Measurements from ENCODE around the gene AGBL3.
"Not testable (repeated sequence)": the region's sequence is repeated elsewhere in the genome, so short reads cannot be mapped to it uniquely, and the experiment has no call there.

The AGBL3 gene

DNA sequence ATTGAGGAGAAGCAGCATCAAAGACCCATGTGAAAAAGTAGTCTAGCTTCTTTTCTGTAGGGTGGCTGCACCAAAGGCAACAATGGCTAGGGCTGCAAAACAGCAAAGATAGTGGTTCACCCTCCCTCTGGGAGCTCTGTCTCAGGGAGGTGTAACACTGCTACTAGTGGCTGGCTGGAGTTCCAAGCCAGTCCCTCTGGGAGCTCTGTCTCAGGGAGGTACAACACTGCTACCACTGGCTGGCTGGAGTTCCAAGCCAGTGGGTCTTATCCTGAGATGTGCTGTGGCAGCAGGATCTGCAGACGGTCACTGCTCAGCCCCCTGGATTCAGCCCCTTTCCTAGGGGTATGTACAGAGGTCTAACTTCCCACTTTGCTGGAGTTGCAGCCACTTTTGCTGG lies 123.7 kb downstream of the AGBL3 start:
- DNase-seq (ENCODE audit: low read depth): no peak
- no peak overlapping the region for H3K4me3 ChIP-seq (ENCODE audit: low read length)
- TF ChIP-seq, protein P1, sequence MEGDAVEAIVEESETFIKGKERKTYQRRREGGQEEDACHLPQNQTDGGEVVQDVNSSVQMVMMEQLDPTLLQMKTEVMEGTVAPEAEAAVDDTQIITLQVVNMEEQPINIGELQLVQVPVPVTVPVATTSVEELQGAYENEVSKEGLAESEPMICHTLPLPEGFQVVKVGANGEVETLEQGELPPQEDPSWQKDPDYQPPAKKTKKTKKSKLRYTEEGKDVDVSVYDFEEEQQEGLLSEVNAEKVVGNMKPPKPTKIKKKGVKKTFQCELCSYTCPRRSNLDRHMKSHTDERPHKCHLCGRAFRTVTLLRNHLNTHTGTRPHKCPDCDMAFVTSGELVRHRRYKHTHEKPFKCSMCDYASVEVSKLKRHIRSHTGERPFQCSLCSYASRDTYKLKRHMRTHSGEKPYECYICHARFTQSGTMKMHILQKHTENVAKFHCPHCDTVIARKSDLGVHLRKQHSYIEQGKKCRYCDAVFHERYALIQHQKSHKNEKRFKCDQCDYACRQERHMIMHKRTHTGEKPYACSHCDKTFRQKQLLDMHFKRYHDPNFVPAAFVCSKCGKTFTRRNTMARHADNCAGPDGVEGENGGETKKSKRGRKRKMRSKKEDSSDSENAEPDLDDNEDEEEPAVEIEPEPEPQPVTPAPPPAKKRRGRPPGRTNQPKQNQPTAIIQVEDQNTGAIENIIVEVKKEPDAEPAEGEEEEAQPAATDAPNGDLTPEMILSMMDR (conservative IDR thresholded peaks at IDR 0.05; ENCODE audit: low read length): no peak

DNA sequence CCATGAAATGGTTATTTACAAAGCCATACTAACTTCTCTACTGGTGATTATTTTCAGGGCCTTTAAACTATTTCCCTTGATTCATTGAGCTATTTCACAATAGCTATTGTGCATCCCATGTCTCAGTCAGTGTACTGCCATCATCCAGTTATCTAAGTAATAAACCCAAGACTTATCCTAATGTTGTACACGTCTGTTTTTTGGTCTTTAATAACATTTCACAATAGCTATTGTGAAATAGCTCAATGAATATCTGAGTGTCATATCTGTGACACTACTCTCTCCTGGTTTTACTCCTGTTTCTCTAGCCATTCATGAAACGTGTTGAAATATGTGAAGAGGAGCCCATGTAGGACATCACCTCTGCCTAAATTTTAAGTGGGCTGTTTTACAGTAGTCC lies 125.1 kb downstream of the AGBL3 start:
- no peak overlapping the region for H3K4me3 ChIP-seq (ENCODE audit: low read length)
- TF ChIP-seq, protein P1 (conservative IDR thresholded peaks at IDR 0.05; ENCODE audit: low read length): no peak
- DNase-seq (ENCODE audit: low read depth): no peak

DNA sequence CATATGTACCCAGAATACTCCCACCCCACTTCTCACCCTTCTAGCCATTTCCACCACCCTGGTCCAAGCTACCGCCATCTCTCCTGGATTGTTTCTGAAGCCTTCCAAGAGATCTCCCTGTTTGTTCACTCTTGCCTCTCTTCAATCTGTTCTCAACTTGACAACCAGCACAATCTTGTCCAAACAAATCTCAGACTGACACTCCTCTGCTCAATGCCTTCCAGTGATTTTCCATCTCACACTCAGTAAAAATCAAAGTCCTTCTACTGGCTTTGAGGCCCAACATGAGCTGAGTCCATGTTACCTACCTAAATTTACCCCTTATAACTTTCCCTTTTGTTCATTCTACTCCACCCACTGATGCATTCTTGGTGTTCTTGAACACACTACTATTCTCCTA lies 128.3 kb downstream of the AGBL3 start:
- DNase-seq (ENCODE audit: low read depth): no peak
- TF ChIP-seq, protein P1 (conservative IDR thresholded peaks at IDR 0.05; ENCODE audit: low read length): no peak
- H3K4me3 ChIP-seq (ENCODE audit: low read length): no peak overlapping the region

DNA sequence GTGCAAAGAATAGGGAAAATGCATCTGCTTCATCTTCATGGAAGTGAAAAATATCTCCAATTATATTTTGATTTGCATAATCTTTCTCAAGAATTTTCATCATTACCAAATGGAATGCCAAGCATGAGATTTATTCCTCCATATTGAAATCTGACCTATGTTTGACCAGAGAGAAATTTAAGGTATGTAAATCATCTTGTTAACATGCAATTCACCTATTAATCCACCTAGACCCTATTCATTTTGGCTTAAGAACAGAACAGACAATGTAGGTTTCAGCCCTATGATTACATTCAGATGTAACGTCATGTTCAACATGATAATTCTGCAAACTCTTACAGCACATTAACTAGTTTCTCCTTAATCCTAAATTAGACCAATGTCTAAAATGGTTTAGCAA lies 130.8 kb downstream of the AGBL3 start:
- no peak overlapping the region for H3K4me3 ChIP-seq (ENCODE audit: low read length)
- TF ChIP-seq, protein P1 (conservative IDR thresholded peaks at IDR 0.05; ENCODE audit: low read length): no peak
- DNase-seq (ENCODE audit: low read depth): peak; percentile 2

DNA sequence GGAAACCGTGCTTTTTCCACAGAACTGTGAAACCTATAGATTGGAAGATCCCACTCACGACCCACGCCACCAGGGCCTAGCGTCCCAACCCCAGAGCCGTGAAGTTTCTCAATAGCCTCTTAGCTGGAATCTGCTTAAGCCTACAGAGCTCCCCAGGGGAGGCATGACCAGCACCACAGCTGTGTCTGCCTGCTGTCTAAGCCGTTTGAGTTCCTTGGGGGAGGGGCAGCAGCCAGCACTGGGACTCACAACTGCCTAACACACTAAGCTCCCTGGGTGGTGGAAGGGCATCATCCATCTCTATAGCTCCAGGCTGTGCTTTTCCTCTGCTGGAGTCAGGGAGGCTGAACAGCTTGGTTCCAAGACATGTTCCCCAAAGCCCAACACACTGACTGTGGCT lies 135.6 kb downstream of the AGBL3 start:
- no peak for DNase-seq (ENCODE audit: low read depth)
- H3K4me3 ChIP-seq (ENCODE audit: low read length): no peak overlapping the region
- TF ChIP-seq, protein P1 (conservative IDR thresholded peaks at IDR 0.05; ENCODE audit: low read length): no peak

DNA sequence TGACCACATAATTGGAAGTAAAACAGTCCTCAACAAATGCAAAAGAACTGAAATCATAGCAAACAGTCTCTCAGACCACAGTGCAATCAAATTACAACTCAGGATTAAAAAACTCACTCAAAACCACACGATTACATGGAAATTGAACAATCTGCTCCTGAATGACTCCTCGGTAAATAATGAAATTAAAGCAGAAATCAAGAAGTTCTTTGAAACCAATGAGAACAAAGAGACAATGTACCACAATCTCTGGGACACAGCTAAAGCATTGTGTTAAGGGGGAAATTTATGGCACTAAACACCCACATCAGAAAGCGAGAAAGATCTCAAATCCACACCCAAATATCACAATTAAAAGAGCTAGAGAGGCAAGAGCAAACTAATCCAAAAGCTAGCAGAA lies 138.3 kb downstream of the AGBL3 start:
- DNase-seq (ENCODE audit: low read depth); H3K4me3 ChIP-seq (ENCODE audit: low read length): not testable (repeated sequence)

DNA sequence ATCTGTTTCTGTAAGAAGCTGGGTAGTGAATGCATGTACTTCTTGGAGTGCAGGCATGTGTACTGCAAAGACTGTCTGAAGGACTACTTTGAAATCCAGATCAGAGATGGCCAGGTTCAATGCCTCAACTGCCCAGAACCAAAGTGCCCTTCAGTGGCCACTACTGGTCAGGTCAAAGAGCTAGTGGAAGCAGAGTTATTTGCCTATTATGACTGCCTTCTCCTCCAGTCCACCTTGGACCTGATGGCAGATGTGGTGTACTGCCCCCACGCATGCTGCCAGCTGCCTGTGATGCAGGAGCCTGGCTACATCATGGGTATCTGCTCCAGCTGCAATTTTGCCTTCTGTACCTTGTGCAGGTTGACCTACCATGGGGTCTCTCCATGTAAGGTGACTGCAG lies 142.6 kb downstream of the AGBL3 start:
- no peak overlapping the region for H3K4me3 ChIP-seq (ENCODE audit: low read length)
- TF ChIP-seq, protein P1 (conservative IDR thresholded peaks at IDR 0.05; ENCODE audit: low read length): no peak
- DNase-seq (ENCODE audit: low read depth): no peak

DNA sequence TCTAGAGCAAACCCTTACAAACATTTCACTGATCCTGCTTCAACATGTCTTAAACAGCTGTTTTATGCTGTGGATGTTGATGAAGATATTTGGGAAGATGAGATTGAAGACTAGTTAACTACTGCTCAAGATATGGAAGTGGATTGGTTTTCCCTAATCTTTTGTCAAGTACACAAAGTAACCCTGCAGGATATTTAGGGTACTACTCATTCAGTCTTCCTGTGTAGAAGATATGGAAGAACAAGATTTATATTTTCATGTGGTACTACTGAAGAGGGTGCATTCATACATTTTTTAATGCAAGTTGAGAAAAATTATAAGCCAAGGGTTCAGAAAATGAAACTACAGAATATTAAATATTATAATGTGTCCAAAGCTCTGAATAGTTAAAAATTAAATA lies 143.3 kb downstream of the AGBL3 start:
- no peak for DNase-seq (ENCODE audit: low read depth)
- TF ChIP-seq, protein P1 (conservative IDR thresholded peaks at IDR 0.05; ENCODE audit: low read length): no peak
- no peak overlapping the region for H3K4me3 ChIP-seq (ENCODE audit: low read length)

Measured in AG10803 (cell line).